SU-DHL-6 (cell line): ENCODE results near the gene RAB31.

Source experiments
- H2AFZ ChIP-seq: fragments of 200-600 bp; sonication (generic); 2 replicates; pipeline ENCODE4 v1.6.1; 2014; ENCODE audit warnings: low read depth, mild to moderate bottlenecking, moderate library complexity, mixed read lengths, antibody characterized with exemption, low read length; ENCODE audit not compliant: severe bottlenecking
- H3F3A ChIP-seq: fragments of 200-600 bp; shearing (Covaris generic); 2 replicates; pipeline ENCODE4 v1.6.0; 2016; ENCODE audit warnings: antibody characterized with exemption, mild to moderate bottlenecking; ENCODE audit not compliant: insufficient read depth
- H3K27ac ChIP-seq: fragments of 200-600 bp; sonication (generic); 2 replicates; pipeline ENCODE4 v1.5.1; 2016; ENCODE audit warnings: low read depth, mild to moderate bottlenecking, low read length, moderate library complexity, mixed read lengths
- H3K27me3 ChIP-seq: fragments of 200-600 bp; sonication (generic), shearing (Covaris generic); 2 replicates; pipeline ENCODE4 v1.6.0; 2014; ENCODE audit warnings: mild to moderate bottlenecking, low read length
- H3K36me3 ChIP-seq: fragments of 200-600 bp; sonication (generic); 2 replicates; pipeline ENCODE4 v1.6.1; 2014; ENCODE audit warnings: mild to moderate bottlenecking, low read length, mixed read lengths
- H3K4me2 ChIP-seq: fragments of 300-600, 200-600 bp; shearing (Covaris generic), sonication (generic); 2 replicates; pipeline ENCODE4 v1.6.0; 2014; ENCODE audit warnings: low read length, low read depth, mild to moderate bottlenecking; ENCODE audit not compliant: poor library complexity, severe bottlenecking
- H3K4me3 ChIP-seq: fragments of 200-600 bp; sonication (generic); 2 replicates; pipeline ENCODE4 v1.5.1; 2014; ENCODE audit warnings: antibody characterized with exemption, low read length, mild to moderate bottlenecking, mixed read lengths; ENCODE audit not compliant: insufficient read depth, poor library complexity, severe bottlenecking
- H3K79me2 ChIP-seq: fragments of 200-600 bp; sonication (generic); 2 replicates; pipeline ENCODE4 v1.6.1; 2014; ENCODE audit warnings: mild to moderate bottlenecking, low read length, moderate library complexity; ENCODE audit not compliant: insufficient read depth
- H3K9ac ChIP-seq: fragments of 200-600 bp; sonication (generic); 2 replicates; pipeline ENCODE4 v1.7.0; 2014; ENCODE audit warnings: mild to moderate bottlenecking, low read length
- H3K9me2 ChIP-seq: fragments of 200-600 bp; sonication (generic); replicated peaks from 2 replicates; pipeline ENCODE4 v1.6.1; 2014; ENCODE audit warnings: low read length; ENCODE audit not compliant: insufficient read depth
- H3K9me3 ChIP-seq: fragments of 200-600 bp; sonication (generic); 2 replicates; pipeline ENCODE4 v1.6.1; 2014; ENCODE audit warnings: low read length, mixed read lengths; ENCODE audit not compliant: insufficient read depth
- H4K20me1 ChIP-seq: fragments of 200-600 bp; sonication (generic); 2 replicates; pipeline ENCODE4 v1.6.1; 2014; ENCODE audit warnings: low read depth, mild to moderate bottlenecking, antibody characterized with exemption, low read length, moderate library complexity, mixed read lengths
- CTCF ChIP-seq: fragments of 200-600 bp; sonication (generic); IDR thresholded peaks from one replicate; pipeline ENCODE4 v1.5.1; 2017; ENCODE audit warnings: antibody characterized with exemption, mild to moderate bottlenecking, low read length, moderate library complexity; ENCODE audit not compliant: insufficient read depth, poor library complexity, severe bottlenecking
- EZH2phosphoT487 ChIP-seq: fragments of 200-600 bp; sonication (generic), shearing (Covaris generic); conservative IDR thresholded peaks from 2 replicates; pipeline ENCODE4 v1.6.1; 2018; ENCODE audit warnings: mild to moderate bottlenecking, antibody characterized with exemption, low read length, moderate library complexity, mixed read lengths

RAB31 gene

GRCh38 chr18:9753846-9754245 lies 45.7 kb downstream of the RAB31 start:
- Histone ChIP-seq H4K20me1 (no peaks in the 10 kb centered on the region), H2AFZ (no peak overlapping the region), H3K9me3 (no peaks in the 10 kb centered on the region), H3F3A (no peaks in the 10 kb centered on the region), H3K9ac (no peak overlapping the region), H3K27me3 (no peaks in the 10 kb centered on the region), H3K4me3 (no peak overlapping the region), H3K36me3 (no peaks in the 10 kb centered on the region), H3K9me2 (no peaks in the 10 kb centered on the region), H3K79me2 (no peaks in the 10 kb centered on the region), H3K27ac (no peak overlapping the region), H3K4me2 (no peak overlapping the region)
- TF ChIP-seq CTCF (no peak), EZH2phosphoT487 (no peak)

- Histone ChIP-seq H3K4me2 (no peak overlapping the region), H3F3A (no peaks in the 10 kb centered on the region), H3K9ac (no peak overlapping the region), H3K4me3 (no peak overlapping the region), H3K9me2 (no peaks in the 10 kb centered on the region), H3K27ac (no peak overlapping the region), H2AFZ (no peak overlapping the region), H3K27me3 (no peaks in the 10 kb centered on the region), H4K20me1 (no peaks in the 10 kb centered on the region), H3K36me3 (no peaks in the 10 kb centered on the region), H3K79me2 (no peaks in the 10 kb centered on the region), H3K9me3 (no peaks in the 10 kb centered on the region)
- no peak for TF ChIP-seq EZH2phosphoT487
- no peak for TF ChIP-seq CTCF
These were observed 47.0 kb downstream of the RAB31 start for GRCh38 chr18:9755110-9755509.

GRCh38 chr18:9755615-9756014 lies 47.5 kb downstream of the RAB31 start:
- Histone ChIP-seq H3K27ac (no peak overlapping the region), H3K4me2 (no peak overlapping the region), H3K4me3 (no peak overlapping the region), H2AFZ (no peak overlapping the region), H3K9me3 (no peaks in the 10 kb centered on the region), H4K20me1 (no peaks in the 10 kb centered on the region), H3K79me2 (no peaks in the 10 kb centered on the region), H3K9me2 (no peaks in the 10 kb centered on the region), H3K36me3 (no peaks in the 10 kb centered on the region), H3K9ac (no peak overlapping the region), H3F3A (no peaks in the 10 kb centered on the region), H3K27me3 (no peaks in the 10 kb centered on the region)
- TF ChIP-seq EZH2phosphoT487 (no peak), CTCF (no peak)

- Histone ChIP-seq H3K9me2 (no peaks in the 10 kb centered on the region), H3K36me3 (no peaks in the 10 kb centered on the region), H3K27me3 (no peaks in the 10 kb centered on the region), H3K4me2 (no peak overlapping the region), H3F3A (no peaks in the 10 kb centered on the region), H3K9me3 (no peaks in the 10 kb centered on the region), H3K79me2 (no peaks in the 10 kb centered on the region), H4K20me1 (no peaks in the 10 kb centered on the region), H3K4me3 (no peak overlapping the region), H2AFZ (no peak overlapping the region), H3K9ac (no peak overlapping the region), H3K27ac (no peak overlapping the region)
- TF ChIP-seq CTCF (no peak), EZH2phosphoT487 (no peak)
These were observed 48.3 kb downstream of the RAB31 start for GRCh38 chr18:9756271-9756932.
